Upper lobe of left lung (tissue), 4 donors: ENCODE measurements around the gene FBLIM1.

Source experiments
- CTCF ChIP-seq, 6 experiments: fragments of 450-650 bp in 4 of 6; fragments of 200-600 bp in 2 of 6; sonication (generic) in 2 of 6; IDR thresholded peaks; one replicate each; pipeline ENCODE4 v1.5.1; 2016 to 2019; ENCODE audit warnings: antibody characterized with exemption in 6 of 6
- POLR2A ChIP-seq, 4 donors: fragments of 450-650 bp; IDR thresholded peaks; one replicate each; pipeline ENCODE4 v1.5.1; 2016 to 2017; ENCODE audit warnings: antibody characterized with exemption in 4 of 4, mild to moderate bottlenecking in 2 of 4
- POLR2AphosphoS5 ChIP-seq, 2 donors: sonication (generic); formaldehyde crosslinking; IDR thresholded peaks; one replicate each; pipeline ENCODE4 v1.5.1; 2017; ENCODE audit warnings: antibody characterized with exemption in 2 of 2

- TF ChIP-seq POLR2A (IDR thresholded peaks at IDR 0.05) (no peak), CTCF (IDR thresholded peaks at IDR 0.05) (no peak), POLR2AphosphoS5 (IDR thresholded peaks at IDR 0.05) (no peak)
Observed at GRCh38 chr1:15709226-15709625, 49.4 kb upstream of the FBLIM1 start.
